Aorta (tissue), 5 donors: ENCODE data around the gene TAS2R14. TPM values are rescaled to one million over a fixed set of nuclear protein-coding genes. Genes with fewer than 3 reads are reported as not detected.

Experiments
- ATAC-seq: fragments of 200-7000 bp; cut with Tn5 transposase; one replicate; pipeline ENCODE4 v1.9.1; 2022; ENCODE audit warnings: moderate library complexity; ENCODE audit not compliant: low FRiP score
- DNase-seq, 2 donors: peaks; one replicate each; pipeline ENCODE4 v3.0.0-alpha.2; 2020
- H3K27ac ChIP-seq, 2 donors: one replicate each; pipeline ENCODE4 v1.5.1; 2013; ENCODE audit warnings: low read length in 2 of 2, mild to moderate bottlenecking in 2 of 2, moderate library complexity in 2 of 2, control low read depth in 1 of 2, inconsistent platforms in 1 of 2, low read depth in 1 of 2
- H3K27me3 ChIP-seq, 2 donors: one replicate each; pipeline ENCODE4 v1.6.1; 2013; ENCODE audit warnings: control low read depth in 1 of 2, low read length in 1 of 2, mild to moderate bottlenecking in 1 of 2, moderate library complexity in 1 of 2; ENCODE audit not compliant: insufficient read depth in 2 of 2, control insufficient read depth in 1 of 2
- H3K36me3 ChIP-seq, 2 donors: one replicate each; pipeline ENCODE4 v1.6.1; 2013; ENCODE audit warnings: control low read depth in 1 of 2, low read length in 1 of 2, mild to moderate bottlenecking in 1 of 2; ENCODE audit not compliant: insufficient read depth in 2 of 2, control insufficient read depth in 1 of 2
- H3K4me1 ChIP-seq, 2 donors: one replicate each; pipeline ENCODE4 v1.6.1; 2013; ENCODE audit warnings: low read length in 2 of 2, control low read depth in 1 of 2, mild to moderate bottlenecking in 1 of 2, moderate library complexity in 1 of 2; ENCODE audit not compliant: insufficient read depth in 2 of 2, control insufficient read depth in 1 of 2
- H3K4me3 ChIP-seq, 2 donors: one replicate each; pipeline ENCODE4 v1.5.1; 2013; ENCODE audit warnings: low read length in 2 of 2, control low read depth in 1 of 2, mild to moderate bottlenecking in 1 of 2
- H3K9me3 ChIP-seq: one replicate; pipeline ENCODE4 v1.6.1; 2013; ENCODE audit warnings: mild to moderate bottlenecking, low read length; ENCODE audit not compliant: control insufficient read depth
- WGBS, 2 donors: extraction: QIAGEN DNeasy Blood & Tissue Kit; methylation state at CpG; one replicate each; pipeline ENCODE4 v1.1.7; 2013; 5-methylcytosine and 5-hydroxymethylcytosine counted together
- intact Hi-C, 2 donors: fragments of 100-400 bp; cut with DNase I; formaldehyde crosslinking; loops; one replicate each; pipeline versions ENCODE4 v1.14.2 to v1.15.0; 2022
- long read RNA-seq, 2 donors: library from polyadenylated mRNA; unstranded; transcript quantifications; one replicate each; pipeline ENCODE4 v2.0.0, GENCODE V29; 2020 to 2021
- polyA plus RNA-seq, 2 donors: library from polyadenylated mRNA; stranded (reverse); fragments of 200-250 nt; gene quantifications; one replicate each; pipeline ENCODE4 v1.2.3, GENCODE V29; 2013
- total RNA-seq, 2 donors: library from RNA; stranded (reverse); fragmentation: NEBNext Ultra II Directional; extraction: Animal tissue kit (Norgen Biotek cat#: 25700); gene quantifications; one replicate each; pipeline ENCODE4 v1.2.1, GENCODE V29; 2021
- donor health status: healthy with polysubstance abuse.
- donor health status: Bipolar disorder and iron deficiency.
- donor health status: DM: no; HTN: no; CAD: no.
- donor health status: DM: no; HTN: no; CAD: no.
- donor health status: DM: yes; HTN: yes; CAD: no.

TAS2R14 gene
- total RNA-seq (1 to 10 TPM; 5.2 to 6.4 TPM), polyA plus RNA-seq (1 to 10 TPM in 1 of 2 donors, not detected in 1; 2.0 TPM)
- long read RNA-seq, donor 1, partial matches to known transcripts: 0 of 27 reads
- long read RNA-seq, donor 1, other reads (novel, unspliced or antisense): 24 of 27 reads
- long read RNA-seq, donor 2, partial matches to known transcripts: 0 of 27 reads
- long read RNA-seq, donor 2, other reads (novel, unspliced or antisense): 26 of 27 reads

DNA sequence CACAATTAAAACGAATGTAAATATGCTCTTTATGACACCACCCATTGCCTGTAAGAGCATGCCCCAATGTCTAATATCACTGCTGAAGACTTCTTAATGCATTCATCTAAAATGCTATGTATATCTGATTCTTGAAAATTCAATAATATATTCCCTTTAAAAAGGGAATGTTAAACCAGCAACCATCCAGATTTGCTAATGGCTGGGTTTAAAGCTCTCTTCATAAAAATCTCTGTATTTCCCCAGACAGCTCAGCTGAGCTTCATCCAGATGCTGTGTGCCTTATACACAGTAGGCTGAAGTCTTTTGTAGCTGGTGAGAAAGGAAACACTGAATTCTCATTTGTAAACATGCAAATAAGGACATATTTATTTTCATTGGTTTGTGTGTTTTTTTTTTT is at the start of gene TAS2R14:
Gene TAS2R14 (minus strand): TSS at position 101 of the 400 bp plus-strand sequence. CDS start 56 bp downstream, at position 45.
- no peaks in the 10 kb centered on the region for H3K27me3 ChIP-seq
- H3K4me3 ChIP-seq: no peak within 1 kb of the TSS
- H3K9me3 ChIP-seq: no peaks in the 10 kb centered on the region
- intact Hi-C loops: no loop called here
- no peaks in the 10 kb centered on the region for H3K36me3 ChIP-seq
- ATAC-seq (no peak), DNase-seq (no peak)
- 88 to 90% methylated on average over 1 of the region's 1 CpG for WGBS, 2 donors
- no peaks in the 10 kb centered on the region for H3K4me1 ChIP-seq
- H3K27ac ChIP-seq: no peak within 1 kb of the TSS

DNA sequence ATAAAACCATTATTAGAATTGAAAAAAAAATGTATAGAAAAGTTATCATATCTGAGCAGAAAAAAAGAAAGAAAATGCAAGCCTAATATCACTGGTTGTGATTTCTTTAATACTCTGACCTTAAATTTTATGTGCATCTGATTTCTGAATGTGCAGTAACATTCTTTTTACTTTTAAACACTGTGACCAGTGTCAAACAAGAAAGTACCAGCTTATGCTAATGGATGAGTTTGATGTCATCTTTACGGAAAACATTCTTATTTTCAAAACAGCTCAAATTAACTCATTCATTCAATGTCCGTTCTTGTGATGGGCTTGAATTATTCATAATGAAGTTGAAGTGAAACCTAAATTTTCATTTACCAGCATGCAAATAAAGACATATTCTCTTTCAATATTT is 47.7 kb upstream of the TAS2R14 start, which contains the start of gene TAS2R50:
Gene TAS2R50 (minus strand): TSS at position 101 of the 400 bp plus-strand sequence. CDS start 52 bp downstream, at position 49.
- intact Hi-C loops: no loop called here
- WGBS, 2 donors: 46 to 48% methylated on average over 2 of the region's 2 CpGs
- H3K27ac ChIP-seq: no peak within 1 kb of the TSS

GRCh38 chr12:10982244-10982643 is 43.2 kb upstream of the TAS2R14 start:
- no peak overlapping the region for H3K4me3 ChIP-seq
- WGBS, 2 donors: 90 to 94% methylated on average over 5 of the region's 5 CpGs
- no peak overlapping the region for H3K27ac ChIP-seq
- peaks cover 0 to 5% of the 10 kb centered on the region in 2 donors for H3K36me3 ChIP-seq
- no peaks in the 10 kb centered on the region for H3K4me1 ChIP-seq
- ATAC-seq: no peak
- no peaks in the 10 kb centered on the region for H3K27me3 ChIP-seq
- no peaks in the 10 kb centered on the region for H3K9me3 ChIP-seq
- intact Hi-C loops: no loop called here
- no peak for DNase-seq

More for the DNA sequence above, 47.7 kb upstream of the TAS2R14 start, which contains the start of gene TAS2R50:
- Histone ChIP-seq H3K9me3 (no peaks in the 10 kb centered on the region), H3K4me1 (no peaks in the 10 kb centered on the region), H3K36me3 (peaks cover 0 to 5% of the 10 kb centered on the region in 2 donors), H3K4me3 (no peak within 1 kb of the TSS), H3K27me3 (no peaks in the 10 kb centered on the region)
- no peak for DNase-seq
- no peak for ATAC-seq

- H3K27ac ChIP-seq: no peak overlapping the region
- no peak overlapping the region for H3K4me3 ChIP-seq
- intact Hi-C loops: no loop called here
- no peaks in the 10 kb centered on the region for H3K4me1 ChIP-seq
- no peaks in the 10 kb centered on the region for H3K36me3 ChIP-seq
- whole genome bisulfite sequencing, 2 donors: 90 to 91% methylated on average over 3 of the region's 3 CpGs
- no peaks in the 10 kb centered on the region for H3K27me3 ChIP-seq
- DNase-seq (no peak), ATAC-seq (no peak)
- H3K9me3 ChIP-seq: no peaks in the 10 kb centered on the region
Observed at GRCh38 chr12:10974965-10975364, 35.9 kb upstream of the TAS2R14 start.

- Histone ChIP-seq H3K4me1 (peaks cover 0 to 2% of the 10 kb centered on the region in 2 donors), H3K36me3 (no peaks in the 10 kb centered on the region), H3K9me3 (no peaks in the 10 kb centered on the region), H3K27ac (peak overlapping the region in 1 of 2 donors; percentile 89), H3K4me3 (no peak overlapping the region), H3K27me3 (no peaks in the 10 kb centered on the region)
- DNase-seq (peak; percentile 69 to 71), ATAC-seq (peak; percentile 79)
- WGBS, 2 donors: 28 to 32% methylated on average over 15 of the region's 15 CpGs
- intact Hi-C loops: loop anchor here in 1 of 2 donors (10.0 kb wide), 1 partner anchor 206 kb away; the partner anchor contains the start of gene SMIM10L1
Observed at GRCh38 chr12:10968765-10969456, 29.8 kb upstream of the TAS2R14 start.

GRCh38 chr12:10967409-10967808 is 28.3 kb upstream of the TAS2R14 start:
- H3K36me3 ChIP-seq: no peaks in the 10 kb centered on the region
- no peaks in the 10 kb centered on the region for H3K9me3 ChIP-seq
- ATAC-seq (no peak), DNase-seq (no peak)
- no peaks in the 10 kb centered on the region for H3K27me3 ChIP-seq
- H3K27ac ChIP-seq: no peak overlapping the region
- WGBS, 2 donors: 76 to 77% methylated on average over 2 of the region's 2 CpGs
- intact Hi-C loops: loop anchor here in 1 of 2 donors (10.0 kb wide), 1 partner anchor 207 kb away; the partner anchor contains the start of gene SMIM10L1
- H3K4me1 ChIP-seq: peaks cover 0 to 2% of the 10 kb centered on the region in 2 donors
- H3K4me3 ChIP-seq: no peak overlapping the region

DNA sequence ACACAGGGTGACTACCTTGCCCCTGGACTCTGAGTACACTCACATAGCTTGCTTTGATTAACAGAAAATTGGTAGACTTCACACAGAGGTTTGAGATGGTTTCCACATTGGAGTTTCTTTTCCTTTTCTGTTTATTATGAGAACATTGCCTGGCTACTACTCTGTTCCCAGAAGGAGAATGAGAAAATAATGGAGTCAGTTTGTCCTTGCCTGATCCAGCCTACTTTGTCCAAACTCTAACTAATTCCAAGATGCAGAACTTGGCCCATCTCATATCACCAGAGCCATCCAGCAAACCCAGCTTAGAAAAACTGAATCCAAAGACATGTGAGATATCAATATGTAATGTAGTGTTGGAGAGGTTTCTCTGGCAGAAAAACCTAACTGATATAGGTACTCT is 27.3 kb upstream of the TAS2R14 start:
- peak; percentile 30 for ATAC-seq
- DNase-seq: no peak
- Histone ChIP-seq H3K9me3 (no peaks in the 10 kb centered on the region), H3K27me3 (no peaks in the 10 kb centered on the region), H3K36me3 (no peaks in the 10 kb centered on the region), H3K4me1 (peaks cover 0 to 2% of the 10 kb centered on the region in 2 donors), H3K4me3 (no peak overlapping the region), H3K27ac (no peak overlapping the region)
- intact Hi-C loops: loop anchor here in 1 of 2 donors (10.0 kb wide), 1 partner anchor 208 kb away; the partner anchor contains the start of gene SMIM10L1

DNA sequence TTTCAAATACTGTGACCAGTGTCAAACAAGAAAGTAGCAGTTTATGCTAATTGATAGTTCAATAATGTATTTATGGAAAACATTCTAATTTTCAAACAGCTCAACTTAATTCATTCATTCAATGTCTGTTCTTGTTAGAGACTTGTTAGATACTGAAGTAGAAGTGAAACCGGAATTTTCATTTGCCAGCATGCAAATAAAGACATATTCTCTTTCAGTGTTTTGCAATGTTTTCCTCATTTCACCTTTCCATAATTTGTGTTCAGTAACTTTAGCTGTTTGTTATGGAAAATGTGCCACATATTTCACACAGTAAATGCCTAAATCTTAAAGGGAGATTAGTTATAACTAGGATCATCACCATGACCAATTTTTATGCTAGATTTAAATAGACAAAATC is 26.4 kb upstream of the TAS2R14 start:
- H3K4me1 ChIP-seq: peaks cover 0 to 2% of the 10 kb centered on the region in 2 donors
- H3K36me3 ChIP-seq: no peaks in the 10 kb centered on the region
- DNase-seq: no peak
- no peaks in the 10 kb centered on the region for H3K9me3 ChIP-seq
- H3K27me3 ChIP-seq: no peaks in the 10 kb centered on the region
- H3K4me3 ChIP-seq: no peak overlapping the region
- 98% methylated on average over 1 of the region's 1 CpG for WGBS, 2 donors
- H3K27ac ChIP-seq: no peak overlapping the region
- no peak for ATAC-seq
- intact Hi-C loops: loop anchor here in 1 of 2 donors (10.0 kb wide), 1 partner anchor 209 kb away; the partner anchor contains the start of gene SMIM10L1
